Stimulated activated CD4-positive, alpha-beta T cell treated with anti-CD3 and anti-CD28 coated beads, Interleukin-1b, Interleukin-23, amount 100 ng/mL, for 1 hour (primary cell): Measurements from ENCODE around the gene FBXL15.

Experiments
- DNase-seq, 2 donors: peaks; one replicate each; pipeline ENCODE4 v3.0.0-alpha.2; 2020; ENCODE audit warnings: low read depth in 2 of 2

FBXL15 gene

DNA sequence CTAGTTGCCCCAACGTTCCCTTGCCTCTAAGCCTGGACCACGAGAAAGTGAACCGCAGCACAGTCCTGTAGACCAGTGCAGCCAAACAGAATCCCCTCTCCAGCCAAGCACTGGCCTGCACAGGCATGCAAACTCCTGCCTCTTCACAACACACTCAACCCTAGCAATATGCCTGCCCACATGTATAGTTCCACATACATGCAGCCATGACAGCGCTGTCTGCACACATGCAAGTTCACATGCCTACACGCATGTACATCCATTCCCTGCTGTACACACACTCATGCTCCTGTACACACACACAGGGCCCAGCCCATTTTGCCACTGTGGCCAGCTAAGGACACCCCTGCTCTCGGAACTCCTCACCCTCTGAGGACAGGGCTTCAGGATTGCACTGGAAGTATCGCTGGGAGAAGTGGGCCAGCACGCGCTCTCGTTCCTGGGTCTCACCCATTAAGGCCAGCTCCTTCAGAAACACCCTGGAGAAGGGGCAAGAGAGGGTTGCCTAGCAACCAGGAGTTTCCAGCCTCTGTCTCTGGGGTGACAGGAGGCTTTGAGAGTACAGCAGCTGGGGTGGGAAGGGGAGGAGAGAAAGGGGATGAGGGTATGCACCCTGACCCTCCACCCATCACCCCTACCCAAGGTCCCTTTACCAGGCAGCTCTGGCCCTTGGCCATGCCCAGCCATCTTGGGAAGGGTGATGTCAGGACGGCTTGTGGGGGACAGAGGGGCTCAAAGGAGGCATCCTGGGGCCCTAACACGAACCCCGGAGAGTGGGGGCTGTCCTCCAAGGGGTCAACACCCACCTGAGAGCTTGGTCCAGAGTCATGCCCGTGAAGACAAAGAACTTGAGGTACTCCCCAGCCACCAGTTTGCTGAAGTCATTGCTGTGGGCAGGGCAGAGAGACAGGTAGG is 9.0 kb upstream of the FBXL15 start:
- no peak for DNase-seq

GRCh38 chr10:102412293-102412692 is 8.3 kb upstream of the FBXL15 start:
- no peak for DNase-seq

DNA sequence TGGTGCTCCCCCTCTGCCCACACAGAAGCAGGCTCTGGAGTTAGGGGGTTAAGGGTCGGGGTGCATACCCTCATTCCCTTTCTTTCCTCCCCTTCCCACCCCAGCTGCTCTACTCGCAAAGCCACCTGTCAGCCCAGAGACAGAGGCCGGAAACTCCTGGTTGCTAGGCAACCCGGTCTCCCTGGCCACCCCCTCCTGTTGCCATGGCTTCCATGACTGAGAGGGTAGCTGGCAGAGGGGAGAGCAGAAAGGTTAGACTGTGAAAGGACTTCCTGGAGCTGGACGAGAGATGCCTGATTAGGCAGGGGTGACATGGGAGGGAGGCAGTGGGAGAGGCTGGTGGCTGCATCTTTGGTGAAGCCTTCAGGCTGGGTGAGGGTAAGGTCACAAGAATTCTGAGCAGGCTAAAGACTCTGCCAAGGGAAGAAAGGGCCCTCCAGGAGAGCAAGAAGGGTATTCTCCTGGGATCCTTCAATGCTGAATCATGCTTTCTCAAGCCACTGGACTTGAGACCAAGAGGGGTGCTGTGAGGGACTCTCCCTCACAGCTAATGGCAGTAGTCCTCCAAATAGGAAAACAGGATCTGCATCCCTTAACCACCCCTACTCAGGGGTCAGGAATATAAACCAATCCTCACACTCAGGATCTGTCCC is 7.5 kb upstream of the FBXL15 start:
- DNase-seq: no peak

- DNase-seq: no peak
Observed at GRCh38 chr10:102413806-102414561, 6.7 kb upstream of the FBXL15 start.

- no peak for DNase-seq
Observed at GRCh38 chr10:102414749-102415148, 5.9 kb upstream of the FBXL15 start.

GRCh38 chr10:102416283-102416682 is 4.4 kb upstream of the FBXL15 start:
- no peak for DNase-seq

DNA sequence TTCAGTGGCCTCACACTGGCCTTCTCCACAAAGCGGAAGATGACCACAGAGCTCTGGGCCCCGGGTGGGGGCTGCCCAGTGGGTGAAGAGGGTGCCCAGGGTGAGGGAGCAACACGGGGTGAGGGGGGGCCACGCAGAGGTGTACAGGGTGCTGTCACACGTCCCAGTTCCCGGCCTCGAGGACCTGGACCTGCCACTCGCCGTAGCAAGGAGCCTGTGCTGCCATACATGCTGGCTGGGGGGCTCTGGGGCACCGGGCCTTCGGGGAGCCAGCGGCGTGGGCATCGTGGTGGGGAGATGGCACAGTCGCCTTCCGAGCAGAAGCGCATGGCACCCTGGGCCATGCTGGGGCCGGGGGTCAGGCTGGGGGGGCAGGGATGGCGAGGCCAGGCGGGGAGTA is 3.9 kb upstream of the FBXL15 start:
- no peak for DNase-seq

- no peak for DNase-seq
Observed at GRCh38 chr10:102418622-102419268, 1.9 kb upstream of the FBXL15 start, which contains the start of gene PSD. Gene PSD (minus strand): TSS chr10:102418785. CDS start chr10:102417038, 1,747 bp downstream.

DNA sequence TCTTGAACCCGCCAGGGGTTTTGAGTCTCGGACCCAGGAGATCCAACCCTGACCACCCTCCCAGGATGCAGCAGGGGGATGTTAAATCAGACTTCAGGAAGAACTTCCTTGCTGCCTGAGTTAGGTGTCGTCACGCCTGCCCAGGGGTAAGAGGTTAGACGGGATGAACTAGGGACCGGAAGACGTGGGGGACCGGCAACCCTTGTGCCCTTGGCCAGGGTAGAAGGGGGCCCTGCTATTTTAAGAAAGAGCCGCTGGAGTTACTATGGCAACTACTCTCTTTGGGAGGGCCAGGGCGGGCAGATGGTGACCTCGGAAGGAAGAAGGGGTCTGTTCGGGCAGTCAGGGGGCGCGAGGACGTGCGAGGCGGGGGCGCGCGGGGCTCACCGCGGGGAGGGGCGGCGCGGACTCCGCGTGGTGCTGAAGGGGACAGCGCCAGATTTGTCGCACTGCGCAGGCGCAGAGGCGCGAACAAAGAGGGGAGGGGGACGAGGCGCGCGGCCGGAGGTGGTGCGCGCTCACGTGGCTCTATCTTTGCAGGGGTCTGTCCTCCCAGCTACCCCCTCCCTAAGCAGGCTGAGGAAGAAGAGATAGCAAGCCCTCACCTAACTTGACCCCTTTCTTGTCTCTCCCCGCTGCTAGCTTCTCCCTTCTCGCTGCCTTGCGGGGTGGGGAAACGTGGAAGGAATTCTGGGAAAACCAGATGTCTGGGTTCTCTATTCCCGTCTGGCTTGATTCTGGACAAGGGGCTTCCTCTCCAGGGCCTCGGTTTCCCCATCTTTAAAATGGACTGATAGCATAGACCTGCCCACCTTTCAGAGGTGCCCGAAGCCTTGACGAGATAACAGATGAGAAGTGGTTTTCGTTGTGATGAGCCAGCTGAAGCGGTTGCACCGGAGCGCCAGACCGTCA is 1.1 kb upstream of the FBXL15 start:
- DNase-seq: peak in 1 of 2 donors; percentile 60

GRCh38 chr10:102420181-102420713 is 389 bp upstream of the FBXL15 start:
- no peak for DNase-seq

DNA sequence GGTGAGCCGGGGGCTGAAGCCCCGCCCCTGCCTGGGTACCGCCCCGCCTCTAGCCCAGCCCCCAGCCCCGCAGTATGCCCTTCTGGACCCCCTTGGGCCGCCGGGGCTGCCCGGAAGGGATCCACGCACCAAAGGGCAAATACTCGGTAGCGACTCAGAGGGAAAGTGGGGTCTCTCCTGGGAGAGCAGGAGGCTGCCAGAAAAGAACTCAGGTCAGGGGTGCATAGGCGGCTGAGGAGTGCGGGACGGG is 796 bp downstream of the FBXL15 start:
- DNase-seq: no peak

DNA sequence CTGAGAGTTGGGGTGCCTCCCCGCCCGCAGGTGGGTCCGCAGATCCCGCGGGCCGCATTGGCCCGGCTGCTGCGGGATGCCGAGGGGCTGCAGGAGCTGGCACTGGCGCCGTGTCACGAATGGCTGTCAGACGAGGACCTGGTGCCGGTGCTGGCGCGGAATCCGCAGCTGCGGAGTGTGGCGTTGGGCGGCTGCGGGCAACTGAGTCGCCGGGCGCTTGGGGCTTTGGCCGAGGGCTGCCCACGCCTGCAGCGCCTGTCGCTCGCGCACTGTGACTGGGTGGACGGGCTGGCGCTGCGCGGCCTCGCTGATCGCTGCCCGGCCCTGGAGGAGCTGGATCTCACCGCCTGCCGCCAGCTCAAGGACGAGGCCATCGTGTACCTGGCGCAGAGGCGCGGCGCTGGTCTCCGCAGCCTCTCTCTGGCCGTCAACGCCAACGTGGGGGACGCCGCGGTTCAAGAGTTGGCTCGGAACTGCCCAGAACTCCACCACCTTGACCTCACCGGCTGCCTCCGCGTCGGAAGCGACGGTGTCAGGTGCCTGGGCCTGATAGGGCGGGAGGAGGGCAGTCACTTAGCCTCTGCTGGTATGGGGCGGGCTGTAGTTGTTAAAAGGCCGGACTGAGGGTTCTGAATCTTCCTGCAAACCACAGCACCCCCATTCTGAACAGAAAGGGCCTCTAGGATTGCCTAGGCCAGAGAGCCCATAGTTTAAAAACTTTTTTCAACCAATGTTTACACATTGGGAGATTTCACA is 1.3 kb downstream of the FBXL15 start:
- DNase-seq: no peak

GRCh38 chr10:102422545-102423129 is 2.0 kb downstream of the FBXL15 start:
- DNase-seq: no peak

DNA sequence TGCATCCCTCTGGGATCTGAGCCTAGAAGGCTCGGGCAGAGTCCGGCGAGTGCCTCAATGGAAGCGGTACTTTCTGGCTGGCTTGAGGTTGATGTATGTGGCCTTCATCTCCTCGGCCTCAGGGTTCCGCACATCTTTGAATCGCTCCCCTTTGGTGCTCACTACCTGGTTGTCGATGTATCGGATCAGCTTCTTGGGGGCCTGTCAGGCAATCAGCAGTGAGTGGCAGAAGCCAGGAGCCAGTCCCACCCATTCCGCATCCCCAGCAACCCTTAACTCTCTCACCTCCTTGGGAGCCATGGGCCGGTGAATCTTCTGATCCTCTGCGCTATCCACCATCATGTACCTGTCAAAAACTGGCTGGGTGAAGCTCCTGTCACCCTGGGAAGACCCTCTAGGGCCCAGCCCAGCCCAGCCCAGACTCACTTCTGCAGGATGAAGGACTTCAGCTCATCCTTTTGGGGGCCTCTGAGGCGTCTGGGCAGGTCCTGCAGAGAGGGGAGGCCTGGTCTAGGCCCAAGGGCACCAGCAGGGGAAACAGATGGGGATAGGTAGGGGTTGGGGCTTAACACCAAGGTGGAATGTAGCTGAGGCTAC is 2.8 kb downstream of the FBXL15 start:
- no peak for DNase-seq

- no peak for DNase-seq
Observed at GRCh38 chr10:102424145-102424544, 3.5 kb downstream of the FBXL15 start.

GRCh38 chr10:102424916-102425315 is 4.3 kb downstream of the FBXL15 start:
- DNase-seq: no peak

DNA sequence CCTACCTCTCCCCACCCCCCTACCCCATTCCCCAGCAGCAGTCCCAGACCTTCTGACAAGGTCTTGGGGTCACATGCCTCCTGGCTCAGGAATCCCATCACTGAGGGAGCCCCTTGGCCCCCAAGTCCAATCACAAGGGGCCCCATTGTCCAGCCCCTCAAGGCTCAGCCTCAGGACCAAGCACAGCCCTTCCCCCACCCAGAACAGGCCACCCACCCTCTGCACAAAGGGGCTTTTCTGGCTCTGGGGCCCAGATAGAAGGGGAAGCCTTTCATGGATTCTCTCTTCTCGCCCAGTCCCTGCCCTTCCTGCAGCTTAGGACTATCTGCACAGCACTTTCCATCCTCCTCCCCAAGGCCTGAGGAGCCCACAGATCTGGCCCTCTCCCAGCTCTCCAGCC is 4.8 kb downstream of the FBXL15 start:
- DNase-seq: no peak

- DNase-seq: no peak
Observed at GRCh38 chr10:102426803-102427287, 6.2 kb downstream of the FBXL15 start.

GRCh38 chr10:102429468-102429867 is 8.8 kb downstream of the FBXL15 start:
- no peak for DNase-seq
